Breast epithelium (tissue), 3 donors: ENCODE measurements around the gene CAPZA1.

Experiments used
- CTCF ChIP-seq, 3 donors: fragments of 450-650 bp; IDR thresholded peaks; one replicate each; pipeline ENCODE4 v1.5.1; 2016 to 2017; ENCODE audit warnings: antibody characterized with exemption in 3 of 3, mild to moderate bottlenecking in 3 of 3, moderate library complexity in 3 of 3
- POLR2A ChIP-seq: fragments of 450-650 bp; IDR thresholded peaks from one replicate; pipeline ENCODE4 v1.6.1; 2016; ENCODE audit warnings: antibody characterized with exemption, mild to moderate bottlenecking, moderate library complexity
- POLR2AphosphoS5 ChIP-seq, 3 donors: sonication (generic); formaldehyde crosslinking; IDR thresholded peaks; one replicate each; pipeline ENCODE4 v1.6.1; 2017; ENCODE audit warnings: antibody characterized with exemption in 3 of 3

- TF ChIP-seq POLR2AphosphoS5 (IDR thresholded peaks at IDR 0.05) (no peak), POLR2A (no peak), CTCF (IDR thresholded peaks at IDR 0.05) (no peak)
Measured at GRCh38 chr1:112594208-112594876, 25.3 kb upstream of the CAPZA1 start.
